ENCODE results near the gene COPS7A. TPM values are rescaled to one million over a fixed set of nuclear protein-coding genes. Genes with fewer than 3 reads are reported as not detected.
A peak's percentile ranks its signal among the peaks of the same experiment; 100 is the strongest.

COPS7A gene
- total and polyA plus RNA-seq, 9 of the 15 experiments (the other 6 are each of a cell fraction or from before 2014, with no cell fraction given): 12.7 to 36.0 (median 24.3) TPM

DNA sequence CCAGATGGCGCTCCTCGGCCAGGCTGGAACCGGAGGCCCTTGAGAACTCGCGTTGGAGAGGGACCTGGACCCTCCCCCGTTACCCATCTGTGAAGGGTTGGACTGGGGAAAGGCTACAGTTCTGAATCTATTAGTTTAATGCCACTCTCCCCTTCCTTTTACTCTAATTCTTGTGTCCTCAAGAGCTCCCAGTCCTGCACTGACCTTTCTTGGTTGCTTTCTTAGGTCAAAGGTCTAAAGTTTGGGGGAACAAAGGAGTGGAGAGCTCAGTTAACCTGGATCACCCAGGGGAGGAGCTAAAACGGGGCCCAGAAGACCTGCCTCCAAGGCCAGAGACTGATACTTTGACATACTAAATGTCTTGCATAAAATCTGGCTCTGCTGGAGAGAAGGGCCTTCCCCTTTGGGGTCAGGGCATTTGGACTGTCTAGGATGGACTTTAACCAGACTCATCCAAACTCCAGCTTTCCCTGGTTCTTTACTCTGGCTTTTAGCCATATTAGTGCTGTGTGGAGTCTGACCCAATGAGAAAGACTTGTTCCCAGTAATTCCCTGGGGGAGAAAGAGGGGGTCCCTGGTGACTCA, 30.0 kb downstream of the COPS7A start (continued):
- TF ChIP-seq REST (IDR thresholded peaks at IDR 0.05; ENCODE audit: borderline replicate concordance): peak; percentile 94
- TF ChIP-seq REST (CRISPR knock-in tag; IDR thresholded peaks at IDR 0.05; ENCODE audit: low read depth): no peak
- no peak for TF ChIP-seq ZNF609 (CRISPR knock-in tag; IDR thresholded peaks at IDR 0.05; ENCODE audit: borderline replicate concordance)
- TF ChIP-seq E2F8 (IDR thresholded peaks at IDR 0.05; ENCODE audit: low read depth, partially characterized antibody): peak; percentile 0
- TF ChIP-seq SMC3 (conservative IDR thresholded peaks at IDR 0.05; ENCODE audit: insufficient read depth, low read depth, low read length): peak; percentile 94
- no peak for TF ChIP-seq CTBP1 (IDR thresholded peaks at IDR 0.05; ENCODE audit: borderline replicate concordance)
- TF ChIP-seq SPI1 (IDR thresholded peaks at IDR 0.05; ENCODE audit: borderline replicate concordance, low read depth, low read length): no peak
- no peak for TF ChIP-seq TARDBP (IDR thresholded peaks at IDR 0.05)
- TF ChIP-seq SP1 (CRISPR knock-in tag; IDR thresholded peaks at IDR 0.05): no peak

All from K562 (cell line).